Stomach (tissue), 4 donors: ENCODE measurements around the gene RETSAT.

Source experiments
- POLR2A ChIP-seq, 4 donors: fragments of 450-650 bp; IDR thresholded peaks; one replicate each; pipeline ENCODE4 v1.6.1; 2016; ENCODE audit warnings: antibody characterized with exemption in 4 of 4, control low read depth in 2 of 4, mild to moderate bottlenecking in 1 of 4, moderate library complexity in 1 of 4
- POLR2AphosphoS5 ChIP-seq, 3 donors: sonication (generic); formaldehyde crosslinking; IDR thresholded peaks; one replicate each; pipeline ENCODE4 v1.6.1; 2016; ENCODE audit warnings: antibody characterized with exemption in 3 of 3
- TF ChIP-seq, protein P1 (sequence below), 7 experiments: fragments of 450-650 bp in 4 of 7; fragments of 200-600 bp in 3 of 7; sonication (generic) in 3 of 7; IDR thresholded peaks; one replicate each; pipeline ENCODE4 v1.5.1; 2016 to 2019; ENCODE audit warnings: antibody characterized with exemption in 7 of 7, control low read depth in 2 of 7, mild to moderate bottlenecking in 1 of 7

DNA sequence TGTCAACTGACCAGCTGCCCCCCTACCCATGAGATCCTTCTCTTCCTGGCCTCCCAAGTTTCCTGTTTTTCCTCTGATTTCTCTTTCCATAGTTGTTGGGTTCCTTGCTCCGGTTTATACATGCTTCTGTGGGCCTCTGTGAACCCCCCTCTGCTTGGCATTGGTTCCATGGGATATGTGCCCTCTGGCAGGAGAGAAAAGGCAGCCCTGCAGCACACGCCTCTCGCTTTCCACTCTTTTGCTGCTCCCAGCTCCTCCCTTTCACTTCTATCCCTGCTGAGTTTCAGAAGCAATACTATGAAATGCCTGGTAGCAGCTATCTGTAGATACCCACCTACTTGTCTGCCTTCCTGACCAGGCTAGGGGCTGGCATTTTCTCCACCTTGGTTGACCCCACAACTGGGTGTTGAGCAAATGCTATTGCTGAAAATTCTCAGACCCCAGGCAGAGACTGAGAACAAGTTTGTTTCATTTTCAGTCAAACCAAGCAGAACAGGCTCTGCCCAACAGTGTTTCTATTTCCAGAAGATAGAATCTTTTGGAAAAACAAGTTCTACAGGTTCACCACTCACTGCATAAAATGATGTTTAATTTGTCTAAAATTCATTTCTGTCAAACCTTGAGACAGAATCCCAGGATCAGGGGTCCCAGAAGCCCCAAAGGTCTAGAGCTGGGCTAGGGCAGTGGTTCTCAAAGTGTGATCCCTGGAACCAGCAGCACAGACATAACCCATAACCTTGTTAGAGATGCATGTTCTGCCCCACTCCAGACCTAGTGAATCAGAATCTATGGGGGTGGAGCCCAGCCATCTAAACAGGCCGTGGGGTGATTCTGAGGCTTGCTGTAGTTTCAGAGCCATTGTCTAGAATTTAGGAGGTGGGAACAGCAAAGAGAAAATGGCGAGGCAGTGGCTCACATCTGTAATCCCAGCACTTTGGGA, 42.5 kb upstream of the RETSAT start:
- TF ChIP-seq, protein P1, sequence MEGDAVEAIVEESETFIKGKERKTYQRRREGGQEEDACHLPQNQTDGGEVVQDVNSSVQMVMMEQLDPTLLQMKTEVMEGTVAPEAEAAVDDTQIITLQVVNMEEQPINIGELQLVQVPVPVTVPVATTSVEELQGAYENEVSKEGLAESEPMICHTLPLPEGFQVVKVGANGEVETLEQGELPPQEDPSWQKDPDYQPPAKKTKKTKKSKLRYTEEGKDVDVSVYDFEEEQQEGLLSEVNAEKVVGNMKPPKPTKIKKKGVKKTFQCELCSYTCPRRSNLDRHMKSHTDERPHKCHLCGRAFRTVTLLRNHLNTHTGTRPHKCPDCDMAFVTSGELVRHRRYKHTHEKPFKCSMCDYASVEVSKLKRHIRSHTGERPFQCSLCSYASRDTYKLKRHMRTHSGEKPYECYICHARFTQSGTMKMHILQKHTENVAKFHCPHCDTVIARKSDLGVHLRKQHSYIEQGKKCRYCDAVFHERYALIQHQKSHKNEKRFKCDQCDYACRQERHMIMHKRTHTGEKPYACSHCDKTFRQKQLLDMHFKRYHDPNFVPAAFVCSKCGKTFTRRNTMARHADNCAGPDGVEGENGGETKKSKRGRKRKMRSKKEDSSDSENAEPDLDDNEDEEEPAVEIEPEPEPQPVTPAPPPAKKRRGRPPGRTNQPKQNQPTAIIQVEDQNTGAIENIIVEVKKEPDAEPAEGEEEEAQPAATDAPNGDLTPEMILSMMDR (IDR thresholded peaks at IDR 0.05) = no peak
- TF ChIP-seq POLR2A (IDR thresholded peaks at IDR 0.05) (no peak), POLR2AphosphoS5 (IDR thresholded peaks at IDR 0.05) (no peak)
